Measurements from ENCODE around the gene FAF1. TPM values are rescaled to one million over a fixed set of nuclear protein-coding genes. Genes with fewer than 3 reads are reported as not detected.

FAF1 gene
- total RNA-seq, 1 donor from 2014 or later, result 46.4 TPM

DNA sequence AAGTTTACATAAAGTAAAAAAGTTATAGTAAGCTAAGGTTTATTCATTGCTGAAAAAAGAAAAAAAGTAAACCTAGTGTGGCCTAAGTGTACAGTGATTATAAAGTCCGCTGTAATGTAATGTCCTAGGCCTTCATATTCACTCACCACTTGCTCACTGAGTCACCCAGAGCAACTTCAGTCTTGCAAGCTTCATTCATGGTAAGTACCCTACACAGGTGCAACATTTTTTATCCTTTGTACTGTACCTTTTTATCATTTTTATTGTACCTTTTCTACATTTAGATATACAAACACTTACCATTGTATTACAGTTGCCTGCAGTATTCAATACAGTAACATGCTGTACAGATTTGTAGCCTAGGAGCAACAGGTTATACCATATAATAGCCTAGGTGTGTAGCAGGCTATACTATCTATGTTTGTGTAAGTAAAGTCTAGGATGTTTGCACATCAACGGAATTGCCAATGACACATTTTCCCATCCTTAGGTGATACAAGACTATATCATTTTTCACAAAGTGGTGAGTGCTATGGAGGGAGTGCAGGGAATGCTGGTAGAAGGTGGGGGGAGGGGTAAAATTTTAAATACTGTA lies 478.8 kb downstream of the FAF1 start:
- intact Hi-C loops (cut with DNase I), result no loop called here

GRCh38 chr1:50476800-50477199 lies 483.3 kb downstream of the FAF1 start:
- no peaks in the 10 kb centered on the region for H3K27me3 ChIP-seq
- ATAC-seq (no peak), DNase-seq (no peak)
- no peak overlapping the region for H3K4me3 ChIP-seq
- H3K27ac ChIP-seq, result no peak overlapping the region
- intact Hi-C loops (cut with DNase I), result no loop called here
- no peaks in the 10 kb centered on the region for H3K4me1 ChIP-seq
- H3K36me3 ChIP-seq, result peaks cover 22% of the 10 kb centered on the region
- no peaks in the 10 kb centered on the region for H3K9me3 ChIP-seq
- TF ChIP-seq CTCF (IDR thresholded peaks at IDR 0.05), result no peak

More for the DNA sequence above, 478.8 kb downstream of the FAF1 start:
- ATAC-seq (no peak), DNase-seq (no peak)
- Histone ChIP-seq H3K36me3 (no peaks in the 10 kb centered on the region), H3K27ac (no peak overlapping the region), H3K27me3 (no peaks in the 10 kb centered on the region), H3K4me3 (no peak overlapping the region), H3K4me1 (no peaks in the 10 kb centered on the region), H3K9me3 (no peaks in the 10 kb centered on the region)
- TF ChIP-seq CTCF (IDR thresholded peaks at IDR 0.05), result no peak

DNA sequence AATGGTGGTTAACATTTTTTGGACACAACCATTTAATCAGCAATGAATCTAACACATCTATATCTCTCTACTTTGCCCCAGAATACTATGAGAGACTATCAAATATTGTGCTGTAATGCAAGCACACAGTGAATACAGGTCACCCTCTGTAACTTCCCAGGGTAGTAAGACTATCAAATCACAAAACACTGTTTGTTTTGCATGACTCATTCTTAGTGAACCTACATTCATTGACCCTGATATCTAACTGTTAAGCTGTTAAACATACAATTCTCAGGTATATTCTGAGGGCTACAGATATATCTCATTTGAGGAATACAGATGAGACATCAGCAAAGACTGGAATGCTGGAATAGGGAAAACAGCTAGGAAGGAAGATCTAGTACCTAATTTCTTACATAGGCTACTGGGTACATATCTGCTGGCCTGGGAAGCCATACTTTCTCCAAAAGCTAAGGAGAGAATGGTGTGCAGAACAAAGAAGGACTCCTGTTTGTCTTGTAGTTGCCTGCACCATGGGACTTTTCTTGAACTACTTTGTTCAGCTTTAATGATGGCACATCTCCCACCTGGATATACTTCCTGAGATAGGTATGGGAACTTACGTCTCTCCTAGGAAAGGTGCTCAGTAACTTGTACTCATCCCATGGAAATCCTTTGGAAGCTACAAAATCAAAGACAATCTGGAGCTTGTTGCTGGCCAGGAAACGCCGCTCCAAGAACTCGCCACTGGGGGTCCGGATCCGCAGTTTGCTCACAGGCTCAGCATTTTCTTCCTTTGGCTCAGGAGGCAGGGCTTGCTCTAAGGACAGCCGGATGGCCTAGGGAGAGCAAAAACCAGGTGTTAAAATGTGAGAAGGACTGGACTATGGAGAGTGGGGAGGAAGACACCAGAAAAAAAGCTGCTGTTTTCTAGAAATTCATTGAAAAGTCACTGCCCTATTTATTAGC lies 484.9 kb downstream of the FAF1 start:
- Histone ChIP-seq H3K36me3 (peaks cover 28% of the 10 kb centered on the region), H3K27me3 (no peaks in the 10 kb centered on the region), H3K4me1 (no peaks in the 10 kb centered on the region), H3K4me3 (no peak overlapping the region), H3K9me3 (no peaks in the 10 kb centered on the region), H3K27ac (no peak overlapping the region)
- intact Hi-C loops (cut with DNase I), result no loop called here
- TF ChIP-seq CTCF (IDR thresholded peaks at IDR 0.05), result no peak
- no peak for ATAC-seq
- no peak for DNase-seq

GRCh38 chr1:50473513-50473912 lies 486.6 kb downstream of the FAF1 start:
- DNase-seq (no peak), ATAC-seq (no peak)
- no peak for TF ChIP-seq CTCF (IDR thresholded peaks at IDR 0.05)
- intact Hi-C loops (cut with DNase I), result no loop called here
- no peak overlapping the region for H3K27ac ChIP-seq
- H3K4me3 ChIP-seq, result no peak overlapping the region
- no peaks in the 10 kb centered on the region for H3K9me3 ChIP-seq
- no peaks in the 10 kb centered on the region for H3K4me1 ChIP-seq
- H3K27me3 ChIP-seq, result no peaks in the 10 kb centered on the region
- peaks cover 28% of the 10 kb centered on the region for H3K36me3 ChIP-seq

GRCh38 chr1:50471967-50472366 lies 488.1 kb downstream of the FAF1 start:
- H3K4me3 ChIP-seq, result no peak overlapping the region
- peaks cover 28% of the 10 kb centered on the region for H3K36me3 ChIP-seq
- intact Hi-C loops (cut with DNase I), result no loop called here
- no peak for DNase-seq
- H3K27me3 ChIP-seq, result no peaks in the 10 kb centered on the region
- no peak overlapping the region for H3K27ac ChIP-seq
- H3K9me3 ChIP-seq, result no peaks in the 10 kb centered on the region
- H3K4me1 ChIP-seq, result no peaks in the 10 kb centered on the region
- no peak for ATAC-seq
- TF ChIP-seq CTCF (IDR thresholded peaks at IDR 0.05), result no peak
